ENCODE measurements around the gene OR1A2.

DNA sequence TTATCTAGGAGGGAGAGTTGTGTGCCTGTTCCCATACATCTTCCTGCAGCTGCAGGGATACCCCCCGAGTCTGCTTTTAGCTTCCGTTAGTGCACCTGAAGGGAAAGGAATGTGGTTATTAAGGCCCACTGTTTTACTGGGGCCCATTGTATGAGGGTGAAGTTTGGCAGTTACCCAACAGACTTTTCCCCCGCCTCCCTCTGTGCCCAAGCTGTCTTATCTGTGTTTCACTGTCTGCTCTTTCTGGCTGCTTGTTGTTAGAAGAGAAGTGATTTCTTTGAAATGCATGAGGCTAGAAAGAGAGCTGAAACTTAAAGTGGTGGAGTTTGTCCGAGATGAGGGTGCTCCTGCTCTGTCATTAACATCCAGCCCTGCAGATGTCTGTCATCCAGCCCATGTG, 7.4 kb upstream of the OR1A2 start:
- TF ChIP-seq, protein P1, sequence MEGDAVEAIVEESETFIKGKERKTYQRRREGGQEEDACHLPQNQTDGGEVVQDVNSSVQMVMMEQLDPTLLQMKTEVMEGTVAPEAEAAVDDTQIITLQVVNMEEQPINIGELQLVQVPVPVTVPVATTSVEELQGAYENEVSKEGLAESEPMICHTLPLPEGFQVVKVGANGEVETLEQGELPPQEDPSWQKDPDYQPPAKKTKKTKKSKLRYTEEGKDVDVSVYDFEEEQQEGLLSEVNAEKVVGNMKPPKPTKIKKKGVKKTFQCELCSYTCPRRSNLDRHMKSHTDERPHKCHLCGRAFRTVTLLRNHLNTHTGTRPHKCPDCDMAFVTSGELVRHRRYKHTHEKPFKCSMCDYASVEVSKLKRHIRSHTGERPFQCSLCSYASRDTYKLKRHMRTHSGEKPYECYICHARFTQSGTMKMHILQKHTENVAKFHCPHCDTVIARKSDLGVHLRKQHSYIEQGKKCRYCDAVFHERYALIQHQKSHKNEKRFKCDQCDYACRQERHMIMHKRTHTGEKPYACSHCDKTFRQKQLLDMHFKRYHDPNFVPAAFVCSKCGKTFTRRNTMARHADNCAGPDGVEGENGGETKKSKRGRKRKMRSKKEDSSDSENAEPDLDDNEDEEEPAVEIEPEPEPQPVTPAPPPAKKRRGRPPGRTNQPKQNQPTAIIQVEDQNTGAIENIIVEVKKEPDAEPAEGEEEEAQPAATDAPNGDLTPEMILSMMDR (IDR thresholded peaks at IDR 0.05), result no peak
- no peak for TF ChIP-seq EP300 (IDR thresholded peaks at IDR 0.05)
